Measurements from ENCODE around the gene PCBD1.
"Not testable (repeated sequence)": the region's sequence is repeated elsewhere in the genome, so short reads cannot be mapped to it uniquely, and the experiment has no call there.

Gene PCBD1

DNA sequence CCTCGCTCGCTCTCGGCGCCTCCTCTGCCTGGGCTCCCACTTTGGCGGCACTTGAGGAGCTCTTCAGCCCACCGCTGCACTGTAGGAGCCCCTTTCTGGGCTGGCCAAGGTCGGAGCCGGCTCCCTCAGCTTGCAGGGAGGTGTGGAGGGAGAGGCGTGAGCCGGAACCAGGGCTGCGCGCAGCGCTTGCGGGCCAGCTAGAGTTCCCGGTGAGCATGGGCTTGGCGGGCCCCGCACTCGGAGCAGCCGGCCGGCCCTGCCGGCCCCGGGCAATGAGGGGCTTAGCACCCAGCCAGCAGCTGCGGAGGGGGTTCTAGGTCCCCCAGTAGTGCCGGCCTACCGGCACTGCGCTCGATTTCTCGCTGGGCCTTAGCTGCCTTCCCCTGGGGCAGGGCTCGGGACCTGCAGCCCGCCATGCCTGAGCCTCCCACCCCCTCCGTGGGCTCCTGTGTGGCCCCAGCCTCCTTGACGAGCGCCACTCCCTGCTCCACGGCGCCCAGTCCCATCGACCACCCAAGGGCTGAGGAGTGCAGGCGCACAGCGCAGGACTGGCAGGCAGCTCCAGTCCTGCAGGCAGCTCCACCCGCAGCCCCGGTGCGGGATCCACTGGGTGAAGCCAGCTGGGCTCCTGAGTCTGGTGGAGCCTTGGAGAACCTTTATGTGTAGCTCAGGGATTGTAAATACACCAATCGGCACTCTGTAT lies 26.7 kb downstream of the PCBD1 start:
- DNase-seq, result not testable (repeated sequence)

DNA sequence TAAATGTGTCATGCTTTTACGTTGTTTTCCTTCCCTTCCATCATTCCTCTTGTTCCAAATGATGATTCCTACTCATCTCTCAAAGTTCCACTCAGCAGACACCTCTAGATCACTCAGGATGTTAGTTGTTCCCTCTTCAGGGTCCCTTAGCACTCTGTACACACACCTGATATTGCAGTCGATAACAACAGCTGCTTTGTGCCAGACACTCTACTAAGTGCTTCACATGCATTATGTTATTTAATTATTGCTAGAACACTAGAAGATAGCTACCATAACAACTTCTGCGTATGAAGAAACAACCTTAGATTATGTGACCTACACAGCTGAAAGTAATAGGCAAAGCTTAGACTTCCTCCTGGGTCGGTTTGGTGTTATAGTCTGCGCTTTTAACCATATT lies 29.6 kb downstream of the PCBD1 start:
- DNase-seq, result peak; percentile 45

DNA sequence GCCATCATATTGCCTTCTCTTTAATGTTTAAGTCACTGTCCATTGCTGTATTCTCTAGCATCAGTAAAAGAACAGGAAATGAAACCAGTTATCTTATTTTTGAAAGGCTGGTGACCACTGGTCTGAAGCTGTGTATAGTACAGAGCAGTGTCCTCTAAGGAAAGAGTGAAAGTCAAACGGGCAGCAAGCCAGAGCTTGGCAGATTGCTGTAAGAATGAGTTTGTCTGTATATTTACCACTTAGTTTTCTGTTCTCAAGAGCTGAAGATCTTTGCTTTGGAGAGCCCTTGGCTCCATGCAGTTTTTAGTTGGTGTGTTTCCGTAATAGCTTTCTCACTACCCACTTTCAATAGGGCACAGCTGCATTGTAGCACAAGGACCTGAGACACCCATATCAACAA lies 31.9 kb downstream of the PCBD1 start:
- DNase-seq, result peak; percentile 56

DNA sequence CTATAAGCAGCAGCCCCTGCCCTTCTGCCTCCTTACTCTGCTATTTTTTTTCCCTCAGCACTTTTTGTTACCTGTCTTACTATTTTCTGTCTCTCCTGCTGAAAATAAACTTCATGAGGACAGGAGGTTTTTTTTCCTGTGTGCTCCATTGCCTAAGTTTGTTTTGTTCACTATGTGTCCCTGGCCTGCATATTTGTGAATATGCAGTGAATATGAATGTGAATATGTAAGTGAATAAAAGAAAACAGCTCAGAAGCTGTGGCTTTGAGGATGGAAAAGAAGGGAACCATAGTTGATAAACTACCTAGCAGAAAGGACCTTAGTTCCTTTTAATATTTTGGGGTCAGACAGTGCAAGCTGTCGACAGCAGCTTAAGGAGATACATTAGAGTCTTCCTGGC lies 34.9 kb downstream of the PCBD1 start:
- no peak for DNase-seq

DNA sequence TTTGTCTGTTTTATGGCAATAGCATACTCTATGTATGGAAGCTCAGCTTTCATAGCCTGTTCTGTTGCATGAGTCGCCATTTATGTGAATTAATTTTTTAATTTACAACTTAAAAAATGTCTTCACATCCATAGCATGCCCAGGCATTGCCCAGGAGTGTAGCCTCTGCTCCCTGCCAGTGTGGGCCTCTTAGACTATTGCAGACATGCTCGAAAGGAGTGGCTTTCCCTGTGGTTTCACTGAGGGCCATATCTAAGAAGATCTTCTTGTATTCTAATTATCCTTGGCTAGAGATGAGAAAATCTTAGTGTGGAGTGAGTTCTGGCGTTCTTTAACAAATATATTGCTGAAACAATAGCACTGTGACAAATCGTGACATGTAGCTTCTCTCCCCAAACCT lies 35.3 kb downstream of the PCBD1 start:
- no peak for DNase-seq

DNA sequence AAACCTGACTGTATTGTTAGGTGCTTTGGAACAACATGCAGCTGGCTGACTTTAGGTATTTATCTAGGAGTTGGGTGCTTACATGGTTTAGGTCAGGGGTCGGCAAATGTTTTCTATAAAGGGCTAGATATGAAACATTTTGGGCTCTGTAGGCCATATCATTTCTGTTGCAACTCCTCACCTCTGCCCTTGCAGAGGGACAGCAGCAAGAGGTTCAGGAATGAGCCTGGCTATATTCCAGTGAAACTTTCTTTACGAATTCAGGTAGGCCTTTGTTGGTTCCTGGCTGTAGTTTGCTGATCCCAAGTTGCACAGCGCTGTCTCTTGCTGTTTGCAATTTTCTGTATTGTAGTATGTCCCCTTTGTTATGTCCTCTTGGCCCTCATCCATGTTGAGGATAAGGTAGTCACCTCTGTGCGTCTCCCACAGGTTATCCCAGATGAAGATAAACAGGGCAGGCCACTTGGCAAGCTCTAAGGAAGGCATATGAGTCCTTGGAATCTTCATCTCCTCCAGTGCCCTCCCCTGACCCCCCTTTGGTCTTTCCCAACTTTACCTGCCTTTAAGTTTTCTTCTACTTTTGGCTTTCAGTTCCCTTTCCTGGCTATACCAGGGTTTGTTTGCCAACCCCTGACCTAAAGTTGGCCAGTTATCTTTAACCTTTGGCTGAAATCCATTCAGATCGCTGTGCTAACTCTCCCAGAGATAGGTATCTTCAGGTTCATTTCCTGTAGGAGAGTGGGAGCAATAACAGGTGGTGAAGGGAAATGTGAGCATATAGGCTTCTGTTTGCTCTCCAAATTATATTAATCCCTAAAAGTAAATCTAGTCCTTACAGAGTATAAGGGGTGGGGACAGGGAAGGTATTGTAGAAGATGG lies 36.5 kb downstream of the PCBD1 start:
- DNase-seq, result no peak

DNA sequence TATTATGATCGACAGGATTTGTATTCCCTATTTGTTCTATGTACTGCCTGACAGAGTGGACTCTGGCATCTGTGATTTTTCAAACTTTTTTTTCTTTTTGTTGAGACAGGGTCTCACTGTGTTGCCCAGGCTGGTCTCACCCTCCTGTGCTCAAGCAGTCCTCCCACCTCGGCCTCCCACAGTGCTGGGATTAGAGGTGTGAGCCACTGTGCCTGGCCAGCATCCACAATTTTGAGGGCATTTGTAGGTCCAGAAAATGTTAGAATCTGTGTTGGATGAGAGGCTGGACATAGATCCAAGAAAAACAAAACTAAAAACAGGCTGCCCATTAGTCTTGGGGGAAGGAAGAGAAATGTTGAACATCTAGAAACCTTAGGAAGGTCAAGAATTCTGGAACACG lies 38.3 kb downstream of the PCBD1 start:
- no peak for DNase-seq

DNA sequence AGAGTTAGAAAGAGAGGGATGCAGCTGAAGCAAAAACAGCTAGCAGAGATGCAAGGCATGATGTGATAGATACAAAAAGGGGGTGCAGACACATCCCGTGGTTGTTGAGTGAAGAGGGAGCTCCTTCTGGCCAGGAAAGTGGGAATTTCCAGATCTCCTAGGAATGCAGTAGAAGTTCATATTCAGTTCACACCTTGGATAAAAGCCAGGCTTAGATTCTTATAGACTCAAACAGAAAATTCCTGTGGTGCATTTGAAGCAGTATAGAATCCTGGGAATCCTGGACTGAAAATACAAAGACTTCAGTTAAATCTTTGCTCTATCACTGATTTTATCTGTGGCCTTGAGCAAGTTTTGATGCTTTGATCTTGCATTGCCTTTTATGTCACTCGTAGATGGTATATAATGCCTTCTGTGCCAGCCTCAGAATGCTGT lies 38.8 kb downstream of the PCBD1 start:
- no peak for DNase-seq

DNA sequence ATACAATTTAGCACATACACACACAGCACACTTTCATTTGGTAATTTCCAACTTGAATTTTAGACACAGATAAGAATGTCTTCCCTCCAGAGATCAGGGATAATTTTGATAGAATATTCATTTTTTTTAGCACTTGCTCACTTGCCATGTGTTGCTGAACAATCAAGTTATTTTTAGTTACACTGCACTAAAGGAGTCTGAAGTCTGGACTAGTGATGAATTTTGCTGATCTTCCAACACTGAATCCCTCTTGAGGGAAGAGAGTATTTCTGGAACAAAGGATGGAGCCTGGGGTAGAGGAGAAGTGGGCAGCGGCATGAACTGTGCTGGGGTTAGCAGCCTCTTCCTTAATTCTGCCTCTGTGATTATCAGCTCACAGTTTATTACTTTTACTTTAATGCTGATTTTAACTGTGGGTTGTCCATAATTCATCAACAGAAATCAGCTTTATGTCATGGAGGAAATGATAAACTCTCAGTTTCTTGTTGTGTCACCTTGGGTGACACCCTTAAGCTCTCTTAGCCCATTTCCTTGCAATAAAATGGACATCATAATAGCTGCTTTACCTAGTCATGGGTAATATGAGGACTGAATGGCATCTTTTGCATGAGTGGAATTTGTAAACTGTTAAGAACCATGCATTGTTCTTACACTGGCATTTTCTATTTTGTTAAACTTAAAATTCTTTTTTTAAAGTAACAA lies 40.6 kb downstream of the PCBD1 start:
- DNase-seq, result no peak

DNA sequence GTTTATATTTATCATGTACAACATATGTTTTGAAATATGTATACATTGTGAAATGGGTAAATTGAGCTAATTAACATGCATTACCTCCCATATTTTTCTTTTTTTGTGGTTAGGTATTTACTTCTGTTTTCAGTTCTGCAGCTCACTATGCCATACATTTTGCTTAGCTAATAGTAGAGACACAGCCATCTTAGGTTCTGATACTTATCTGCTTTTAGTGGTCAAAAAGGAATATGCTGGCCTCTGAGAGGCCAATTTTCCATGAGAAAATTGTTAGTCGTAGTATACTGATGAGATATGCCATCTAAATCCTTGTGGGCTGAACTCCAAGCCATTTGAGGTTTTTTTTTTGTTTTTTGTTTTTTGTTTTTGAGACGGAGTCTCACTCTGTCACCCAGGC lies 41.6 kb downstream of the PCBD1 start:
- no peak for DNase-seq

DNA sequence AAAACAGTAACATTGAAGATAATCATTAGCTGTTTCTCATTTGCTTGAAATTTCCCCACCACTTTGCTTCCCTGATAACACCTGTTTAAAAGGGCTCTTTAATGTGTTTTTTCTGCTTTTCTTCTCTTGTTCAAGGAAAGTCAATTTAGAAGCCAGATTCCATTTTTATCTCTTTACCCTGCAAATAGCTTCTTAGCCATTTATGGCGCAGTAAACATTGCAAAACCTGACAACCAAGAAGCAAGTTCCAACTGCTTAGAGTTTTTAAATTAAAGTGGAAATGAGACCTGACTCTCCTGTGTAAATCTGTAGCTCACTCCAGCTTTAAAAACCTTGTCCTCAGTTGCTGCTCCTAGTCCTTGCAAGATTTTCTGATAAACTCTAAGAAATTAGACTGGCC lies 42.5 kb downstream of the PCBD1 start:
- no peak for DNase-seq

DNA sequence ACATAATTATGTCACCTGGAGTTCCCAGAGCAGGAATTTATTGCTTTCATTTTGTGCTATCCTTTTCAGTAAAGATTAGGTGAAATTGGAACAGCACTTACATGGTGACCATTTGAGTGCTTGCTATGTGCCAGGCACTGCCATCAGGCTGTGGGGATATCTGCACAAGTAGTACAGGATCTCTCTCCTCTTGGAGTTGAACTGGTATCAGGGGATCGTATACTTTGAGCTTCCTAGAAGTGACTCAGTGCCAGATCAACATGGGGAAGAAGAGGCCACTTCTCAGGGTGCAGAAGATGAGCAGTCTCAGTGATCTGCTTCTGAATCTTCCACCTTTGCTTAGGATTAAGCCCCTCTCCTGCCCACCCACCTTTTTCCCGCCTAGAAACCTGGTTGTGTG lies 43.1 kb downstream of the PCBD1 start:
- DNase-seq, result no peak

DNA sequence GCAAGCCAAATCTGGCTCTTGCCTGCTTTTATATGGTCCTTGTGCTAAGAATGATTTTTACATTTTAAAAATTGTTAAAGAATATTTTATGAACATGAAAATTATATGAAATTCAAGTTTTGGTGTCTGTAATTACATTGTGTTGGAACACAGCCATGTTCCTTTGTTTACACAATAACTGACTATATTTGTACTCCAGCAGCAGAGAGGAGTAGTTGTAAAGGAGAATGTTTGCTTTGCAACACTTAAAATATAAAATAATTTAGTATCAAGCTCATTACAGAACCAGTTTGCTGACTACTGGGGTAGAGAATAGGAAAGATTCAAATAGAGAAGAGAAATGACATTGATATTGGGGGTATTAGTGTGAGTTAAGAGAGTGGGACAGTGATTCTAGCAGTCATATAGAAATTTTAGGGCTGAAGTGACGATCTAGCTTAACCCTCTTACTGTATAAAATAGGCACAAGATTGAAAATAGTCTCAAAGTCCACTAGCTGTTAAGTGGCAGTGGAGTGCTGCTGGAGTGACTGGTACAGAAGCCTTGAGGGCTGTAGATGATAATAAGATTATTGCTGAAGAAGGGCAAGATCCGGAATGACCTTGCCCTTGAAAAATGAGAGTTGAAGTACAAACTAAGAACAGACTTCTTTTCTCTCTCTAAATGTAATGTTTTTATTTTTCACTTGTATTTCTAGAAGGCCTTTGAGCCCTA lies 44.4 kb downstream of the PCBD1 start:
- DNase-seq, result no peak

DNA sequence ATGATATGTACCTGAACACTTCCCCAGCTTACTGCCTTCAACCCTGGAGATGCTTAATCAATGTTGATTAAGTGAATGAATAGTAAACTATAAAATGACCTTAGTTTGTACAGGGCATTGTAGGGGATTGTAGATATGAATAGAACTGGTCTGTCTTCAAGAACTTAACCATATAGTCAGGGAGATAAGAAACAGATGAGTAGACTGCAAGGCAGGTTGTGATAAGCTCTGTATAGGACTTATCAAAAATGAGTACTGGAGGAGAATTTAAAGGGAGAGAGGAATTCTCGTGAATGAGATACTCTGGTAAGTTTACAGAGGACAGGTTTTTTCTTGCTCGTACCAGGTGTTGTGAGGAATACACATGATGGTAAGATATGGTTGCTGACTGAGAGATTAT lies 45.0 kb downstream of the PCBD1 start:
- no peak for DNase-seq

DNA sequence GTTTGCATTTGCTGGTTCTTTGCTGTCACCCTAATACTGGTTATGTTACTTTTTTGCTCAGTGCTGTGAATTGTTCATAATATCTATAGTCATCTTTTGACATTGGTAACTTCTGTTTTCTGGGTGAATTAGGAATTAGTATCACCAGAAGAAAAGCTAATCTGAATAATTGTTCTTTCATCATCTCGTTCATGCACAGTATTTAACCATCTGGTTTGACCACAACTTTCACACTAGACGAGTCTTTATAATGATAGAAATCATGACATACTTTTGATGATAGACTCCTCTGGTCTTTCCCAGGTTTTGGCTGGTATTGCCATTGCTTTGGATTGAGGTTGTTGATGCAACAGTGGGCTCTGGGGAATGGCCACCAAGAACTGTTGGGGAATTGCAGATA lies 47.5 kb downstream of the PCBD1 start:
- DNase-seq, result no peak

DNA sequence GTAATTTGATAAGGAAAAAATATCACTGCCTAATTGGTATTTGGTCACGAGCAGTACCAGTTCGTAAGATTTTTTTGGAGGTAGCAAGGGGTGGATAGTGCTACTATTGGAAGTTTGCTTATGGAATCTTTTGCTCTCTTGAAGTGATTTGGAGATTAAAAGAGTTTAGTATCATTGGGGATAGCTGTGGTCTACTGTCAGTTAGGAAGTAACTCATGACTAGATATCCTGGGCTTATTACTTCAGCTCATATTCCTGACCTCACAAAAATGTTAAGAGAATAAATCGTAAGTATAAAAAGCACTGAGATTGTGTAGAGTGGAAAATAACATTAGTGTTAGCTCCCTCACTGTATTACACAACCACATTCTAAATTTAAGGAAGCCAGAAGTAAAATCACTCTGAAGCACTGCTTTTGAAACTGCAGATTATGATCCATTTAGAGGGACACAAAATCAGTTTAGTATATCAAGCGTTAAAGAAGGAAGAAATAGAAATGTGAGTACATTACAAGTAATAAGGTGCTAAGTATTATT lies 50.0 kb downstream of the PCBD1 start:
- DNase-seq, result no peak

DNA sequence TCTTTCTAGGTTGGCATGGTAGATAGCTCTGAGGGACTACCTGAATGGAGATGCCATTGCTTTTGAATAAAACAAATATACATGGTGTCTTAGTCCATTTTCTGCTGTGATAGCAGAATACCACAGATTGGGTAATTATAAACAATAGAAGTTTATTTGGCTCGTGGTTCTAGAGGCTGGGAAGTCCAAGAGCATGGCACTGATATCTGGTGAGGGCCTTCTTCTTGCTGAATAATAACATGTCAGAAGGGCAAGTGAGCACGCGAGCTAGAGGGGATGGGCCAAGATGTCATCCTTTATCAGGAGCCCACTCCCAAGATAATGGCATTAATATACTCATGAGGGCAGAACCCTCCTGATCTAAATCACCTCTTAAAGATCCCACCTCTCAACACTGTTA lies 50.7 kb downstream of the PCBD1 start:
- no peak for DNase-seq

DNA sequence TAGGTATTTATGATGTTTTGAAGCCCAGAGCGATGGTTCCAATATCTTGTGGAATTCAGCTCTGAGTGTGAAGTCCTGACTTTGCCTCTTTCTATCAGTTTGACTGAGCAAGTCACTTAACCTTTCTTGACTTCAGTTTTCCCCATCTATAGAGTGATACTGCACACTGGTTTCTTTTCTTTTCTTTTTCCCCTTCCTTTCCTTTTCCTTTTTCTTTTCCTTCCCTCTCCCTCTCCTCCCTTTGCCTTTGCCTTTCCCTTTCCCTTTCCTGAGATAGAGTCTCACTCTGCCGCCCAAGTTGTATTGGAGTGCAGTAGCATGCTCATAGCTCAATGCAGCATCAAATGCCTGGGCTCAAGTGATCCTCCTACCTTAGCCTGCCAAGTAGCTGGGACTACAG lies 52.0 kb downstream of the PCBD1 start:
- DNase-seq, result no peak

DNA sequence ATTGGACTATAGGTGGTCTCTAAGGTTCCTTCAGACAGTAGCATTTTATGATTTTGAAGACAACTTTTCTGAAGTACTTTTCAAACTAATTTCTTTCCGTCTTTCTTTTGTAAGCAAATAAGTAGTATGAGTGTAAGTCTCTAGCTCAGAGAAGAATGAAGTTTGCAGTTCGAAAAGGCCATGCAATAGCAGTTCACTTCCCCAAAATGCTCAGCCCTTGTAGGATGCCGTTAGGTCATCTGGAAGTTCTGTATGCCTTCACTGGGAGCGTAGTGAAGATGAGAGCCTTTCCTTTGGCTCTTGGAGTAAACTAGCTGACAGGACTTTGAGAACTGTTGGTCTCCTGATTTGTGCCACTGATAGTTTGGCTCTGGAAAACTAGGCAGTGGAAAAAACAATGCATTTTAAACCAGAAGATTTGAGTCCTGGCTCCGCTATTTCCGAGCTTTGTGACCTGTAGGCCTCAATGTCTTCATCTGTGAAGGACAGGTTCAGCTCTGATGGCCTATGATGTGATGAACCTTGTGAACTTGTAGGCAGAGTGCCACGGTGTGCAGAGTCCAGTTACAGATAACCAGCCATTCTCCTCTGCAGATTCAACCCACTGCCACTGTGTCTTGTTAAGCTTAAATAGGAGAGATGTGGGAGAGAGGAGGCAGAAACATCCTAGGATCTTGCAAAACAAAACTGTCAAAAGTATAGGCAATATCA lies 53.8 kb downstream of the PCBD1 start:
- no peak for DNase-seq

DNA sequence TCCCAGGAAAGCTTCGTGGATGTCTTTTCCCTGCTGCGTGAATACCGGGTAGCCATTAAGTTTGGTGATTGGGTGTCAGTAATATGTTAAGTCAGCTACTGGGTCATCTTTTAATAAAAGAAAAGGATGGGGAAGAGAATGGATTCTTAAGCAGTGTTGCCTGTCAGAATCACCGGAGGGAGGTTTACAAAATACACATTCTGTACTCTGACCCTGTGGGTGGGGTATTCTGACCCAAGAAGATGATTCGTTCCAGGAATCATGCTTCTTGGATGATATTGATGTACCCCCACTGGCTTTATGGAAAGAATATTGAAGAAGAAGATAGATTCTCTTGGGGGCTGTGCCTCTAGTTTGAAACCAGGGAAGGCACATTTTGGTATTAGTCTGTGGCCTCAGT lies 54.3 kb downstream of the PCBD1 start:
- DNase-seq, result no peak

DNA sequence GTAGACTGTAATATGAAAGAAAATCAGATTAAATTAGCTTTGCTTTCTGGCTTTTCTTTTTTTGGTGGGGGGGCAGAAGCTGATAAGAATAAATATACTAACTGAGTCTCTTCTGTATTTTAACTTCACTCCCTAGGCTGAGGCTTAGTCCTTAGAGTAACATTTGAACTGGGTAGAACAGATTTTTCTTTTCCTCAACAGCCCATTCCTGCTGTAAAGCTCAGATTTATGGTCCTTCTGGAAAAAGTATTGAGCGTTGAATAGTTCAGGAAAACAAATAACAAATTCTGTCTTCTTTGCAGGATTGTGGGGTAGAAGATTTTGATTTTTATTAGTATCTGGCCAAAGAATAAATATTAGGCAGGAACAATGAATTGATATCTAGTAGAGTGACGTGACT lies 54.8 kb downstream of the PCBD1 start:
- no peak for DNase-seq

Measured in DMS79 (cell line).